Left lung (tissue), 10 donors: ENCODE data around the gene C1orf94. TPM values are rescaled to one million over a fixed set of nuclear protein-coding genes. Genes with fewer than 3 reads are reported as not detected.

Experiments used
- ATAC-seq: fragments of 200-7000 bp; cut with Tn5 transposase; one replicate; pipeline ENCODE4 v1.9.1; 2020; ENCODE audit warnings: moderate library complexity
- DNase-seq, 4 donors: peaks; one replicate each; pipeline ENCODE4 v3.0.0-alpha.2; 2013 to 2020
- H3K27ac ChIP-seq, 2 donors: fragments of 200-600 bp; sonication (generic) in 1 of 2; one replicate each; pipeline versions ENCODE4 v1.5.0 to v1.8.0; 2020 to 2021
- H3K27me3 ChIP-seq, 2 donors: fragments of 200-600 bp; sonication (generic) in 1 of 2; one replicate each; pipeline versions ENCODE4 v1.5.0 to v1.8.0; 2020 to 2021
- H3K36me3 ChIP-seq, 2 donors: fragments of 200-600 bp; sonication (generic) in 1 of 2; one replicate each; pipeline versions ENCODE4 v1.5.0 to v1.8.0; 2020 to 2021
- H3K4me1 ChIP-seq, 2 donors: fragments of 200-600 bp; one replicate each; pipeline ENCODE4 v1.8.0; 2021
- H3K4me3 ChIP-seq, 2 donors: fragments of 200-600 bp; sonication (generic) in 1 of 2; one replicate each; pipeline versions ENCODE4 v1.5.0 to v1.8.0; 2020 to 2021; ENCODE audit warnings: mild to moderate bottlenecking in 1 of 2
- H3K9me3 ChIP-seq, 2 donors: fragments of 200-600 bp; sonication (generic) in 1 of 2; one replicate each; pipeline versions ENCODE4 v1.5.0 to v1.8.0; 2020 to 2021
- CTCF ChIP-seq, 2 donors: fragments of 200-600 bp; sonication (generic) in 1 of 2; IDR thresholded peaks; one replicate each; pipeline versions ENCODE4 v1.5.0 to v1.8.0; 2021; ENCODE audit warnings: antibody characterized with exemption in 2 of 2
- intact Hi-C, 2 donors: fragments of 100-400 bp; cut with DNase I; formaldehyde crosslinking; loops; one replicate each; pipeline versions ENCODE4 v1.11.2 to v1.14.2; 2022
- polyA plus RNA-seq, 6 donors: library from polyadenylated mRNA; unstranded; fragments of 120-200 nt; gene quantifications; one replicate each; pipeline ENCODE4 v1.2.1, GENCODE V29; 2013; ENCODE audit not compliant: insufficient read length in 6 of 6
- total RNA-seq, 2 donors: library from RNA; stranded (reverse); fragmentation: NEBNext Ultra II Directional; extraction: Animal tissue kit (Norgen Biotek cat#: 25700); gene quantifications; one replicate each; pipeline ENCODE4 v1.2.1, GENCODE V29; 2021
- donor health status: DM: no; HTN: yes; CAD: no.
- donor health status: DM: no; HTN: no; CAD: no.

Gene C1orf94
- total and polyA plus RNA-seq, 8 donors: not detected

GRCh38 chr1:34155860-34156259, 20.8 kb upstream of the C1orf94 start:
- Histone ChIP-seq H3K36me3 (no peaks in the 10 kb centered on the region), H3K27me3 (peaks cover 0 to 38% of the 10 kb centered on the region in 2 donors), H3K4me3 (no peak overlapping the region), H3K27ac (no peak overlapping the region), H3K4me1 (no peaks in the 10 kb centered on the region), H3K9me3 (no peaks in the 10 kb centered on the region)
- no peak for TF ChIP-seq CTCF (IDR thresholded peaks at IDR 0.05)
- intact Hi-C loops: no loop called here
- no peak for ATAC-seq
- no peak for DNase-seq

DNA sequence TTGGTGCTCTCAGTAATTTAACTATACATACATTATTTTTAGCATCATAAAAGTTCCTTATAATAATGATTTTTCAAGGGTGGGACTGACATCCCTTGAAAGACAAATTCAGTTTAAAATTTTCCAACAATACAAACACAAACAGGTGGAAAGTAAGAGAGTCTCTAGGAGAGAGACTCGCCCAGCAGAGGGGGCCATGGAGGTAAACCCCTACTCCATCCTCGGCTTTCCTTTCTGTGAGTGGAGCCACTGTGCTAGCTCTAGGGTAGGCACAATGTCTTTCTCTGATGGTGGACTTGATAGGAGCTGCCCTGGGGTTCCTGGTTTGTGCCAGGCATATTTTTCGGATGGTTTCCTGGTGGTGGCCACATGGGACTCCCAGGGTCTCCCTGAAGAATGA, 20.0 kb upstream of the C1orf94 start:
- intact Hi-C loops: no loop called here
- no peaks in the 10 kb centered on the region for H3K36me3 ChIP-seq

GRCh38 chr1:34162852-34163766, 13.6 kb upstream of the C1orf94 start:
- peaks cover 11 to 33% of the 10 kb centered on the region in 2 donors for H3K4me1 ChIP-seq
- peak; percentile 34 to 48 for TF ChIP-seq CTCF (IDR thresholded peaks at IDR 0.05)
- peaks cover 49 to 99% of the 10 kb centered on the region in 2 donors for H3K27me3 ChIP-seq
- intact Hi-C loops: no loop called here
- ATAC-seq (peak; percentile 98), DNase-seq (peak in 3 of 4 donors; percentile 28 to 89 (median 76))
- H3K4me3 ChIP-seq: peak overlapping the region; percentile 28
- no peak overlapping the region for H3K27ac ChIP-seq
- no peaks in the 10 kb centered on the region for H3K9me3 ChIP-seq
- no peaks in the 10 kb centered on the region for H3K36me3 ChIP-seq

More for the DNA sequence above, 20.0 kb upstream of the C1orf94 start:
- peaks cover 4 to 46% of the 10 kb centered on the region in 2 donors for H3K27me3 ChIP-seq
- no peak overlapping the region for H3K4me3 ChIP-seq
- no peak for DNase-seq
- H3K4me1 ChIP-seq: no peaks in the 10 kb centered on the region
- no peaks in the 10 kb centered on the region for H3K9me3 ChIP-seq
- ATAC-seq: no peak
- H3K27ac ChIP-seq: no peak overlapping the region
- no peak for TF ChIP-seq CTCF (IDR thresholded peaks at IDR 0.05)

DNA sequence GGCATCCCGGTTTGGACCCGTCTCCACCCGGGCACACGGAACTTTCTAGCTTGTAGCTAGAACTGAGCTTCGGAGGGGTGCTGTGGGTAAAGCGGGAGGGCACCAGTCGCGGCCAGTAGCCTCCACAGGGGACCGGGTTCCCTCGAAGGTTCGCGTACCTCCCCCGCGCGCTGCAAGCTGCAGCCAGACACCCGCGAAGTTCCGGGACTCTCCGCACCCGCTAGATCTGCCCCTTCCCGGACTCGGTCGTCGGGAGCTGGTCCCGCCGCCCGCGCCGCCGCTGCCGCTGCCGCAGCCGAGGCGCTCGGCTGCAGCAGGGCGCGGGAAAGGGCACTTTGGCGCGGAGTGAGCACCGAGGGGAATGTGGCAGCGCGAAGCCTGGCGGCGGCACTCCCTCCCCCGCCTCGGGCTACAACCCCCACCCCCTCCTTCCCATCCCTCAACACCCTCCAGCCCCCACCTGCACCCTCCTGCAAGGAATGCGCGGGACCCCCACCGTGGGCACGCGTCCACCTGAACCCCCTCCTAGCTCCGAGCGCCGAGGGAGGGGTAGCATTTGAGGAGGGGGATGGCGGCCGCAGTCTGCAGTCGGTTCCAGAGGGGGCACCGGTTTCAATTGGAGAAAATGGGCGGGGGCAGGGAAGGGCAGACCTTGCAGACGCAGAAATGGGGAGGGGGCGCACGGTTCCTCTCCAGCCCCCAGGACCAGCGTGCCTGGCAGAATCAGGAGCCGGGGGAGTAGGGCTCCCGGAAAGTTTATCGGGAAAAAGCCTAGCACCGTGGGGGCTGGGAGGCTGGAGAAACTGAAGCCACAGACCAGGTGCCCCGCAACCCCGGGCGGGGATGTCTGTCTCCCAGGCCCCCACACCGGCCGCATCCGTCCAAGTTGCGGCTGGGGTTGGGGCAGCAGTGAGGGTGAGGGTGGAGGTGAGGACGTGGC, 12.6 kb upstream of the C1orf94 start:
- no peak overlapping the region for H3K27ac ChIP-seq
- H3K4me3 ChIP-seq: peak overlapping the region; percentile 28
- no peaks in the 10 kb centered on the region for H3K9me3 ChIP-seq
- DNase-seq (peak in 1 of 4 donors; percentile 76), ATAC-seq (peak; percentile 22)
- H3K4me1 ChIP-seq: peaks cover 11 to 33% of the 10 kb centered on the region in 2 donors
- peaks cover 49 to 100% of the 10 kb centered on the region in 2 donors for H3K27me3 ChIP-seq
- no peaks in the 10 kb centered on the region for H3K36me3 ChIP-seq
- no peak for TF ChIP-seq CTCF (IDR thresholded peaks at IDR 0.05)
- intact Hi-C loops: no loop called here
